Measurements from ENCODE around the gene OR2T5.
"Not testable (repeated sequence)": the region's sequence is repeated elsewhere in the genome, so short reads cannot be mapped to it uniquely, and the experiment has no call there.

DNA sequence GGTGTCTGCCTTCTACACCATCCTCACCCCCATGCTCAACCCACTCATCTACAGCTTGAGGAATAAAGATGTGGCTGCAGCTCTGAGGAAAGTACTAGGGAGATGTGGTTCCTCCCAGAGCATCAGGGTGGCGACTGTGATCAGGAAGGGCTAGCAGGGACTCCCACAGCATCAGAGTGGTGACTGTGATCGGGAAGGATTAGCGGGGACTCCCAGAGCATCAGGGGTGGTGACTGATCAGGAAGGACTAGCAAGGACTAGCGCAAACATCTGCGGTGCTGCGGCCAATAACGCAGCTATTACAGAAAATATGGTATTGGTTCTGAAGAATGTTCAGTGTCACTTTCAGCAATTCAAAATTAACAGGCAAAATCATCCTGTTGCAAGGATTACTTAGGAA lies 34.8 kb upstream of the OR2T5 start:
- TF ChIP-seq, protein P1, sequence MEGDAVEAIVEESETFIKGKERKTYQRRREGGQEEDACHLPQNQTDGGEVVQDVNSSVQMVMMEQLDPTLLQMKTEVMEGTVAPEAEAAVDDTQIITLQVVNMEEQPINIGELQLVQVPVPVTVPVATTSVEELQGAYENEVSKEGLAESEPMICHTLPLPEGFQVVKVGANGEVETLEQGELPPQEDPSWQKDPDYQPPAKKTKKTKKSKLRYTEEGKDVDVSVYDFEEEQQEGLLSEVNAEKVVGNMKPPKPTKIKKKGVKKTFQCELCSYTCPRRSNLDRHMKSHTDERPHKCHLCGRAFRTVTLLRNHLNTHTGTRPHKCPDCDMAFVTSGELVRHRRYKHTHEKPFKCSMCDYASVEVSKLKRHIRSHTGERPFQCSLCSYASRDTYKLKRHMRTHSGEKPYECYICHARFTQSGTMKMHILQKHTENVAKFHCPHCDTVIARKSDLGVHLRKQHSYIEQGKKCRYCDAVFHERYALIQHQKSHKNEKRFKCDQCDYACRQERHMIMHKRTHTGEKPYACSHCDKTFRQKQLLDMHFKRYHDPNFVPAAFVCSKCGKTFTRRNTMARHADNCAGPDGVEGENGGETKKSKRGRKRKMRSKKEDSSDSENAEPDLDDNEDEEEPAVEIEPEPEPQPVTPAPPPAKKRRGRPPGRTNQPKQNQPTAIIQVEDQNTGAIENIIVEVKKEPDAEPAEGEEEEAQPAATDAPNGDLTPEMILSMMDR (IDR thresholded peaks at IDR 0.05) = not testable (repeated sequence)
- not testable (repeated sequence) for TF ChIP-seq EZH2phosphoT487, EZH2 (IDR thresholded peaks at IDR 0.05)
